Endodermal cell (in vitro differentiated cells): ENCODE results near the gene KLHL41. TPM values are rescaled to one million over a fixed set of nuclear protein-coding genes. Genes with fewer than 3 reads are reported as not detected.

Experiments used
- DNase-seq: peaks from one replicate; pipeline ENCODE4 v3.0.0-alpha.2; 2017
- H3K27ac ChIP-seq: 2 replicates; pipeline ENCODE4 v1.5.1; 2013; ENCODE audit warnings: mild to moderate bottlenecking, low read depth, low read length, moderate library complexity
- H3K27me3 ChIP-seq: 2 replicates; pipeline ENCODE4 v1.6.1; 2013; ENCODE audit warnings: mild to moderate bottlenecking, low read length, moderate library complexity; ENCODE audit not compliant: insufficient read depth, control insufficient read depth, poor library complexity, severe bottlenecking
- H3K36me3 ChIP-seq: 2 replicates; pipeline ENCODE4 v1.7.0; 2013; ENCODE audit warnings: mild to moderate bottlenecking, low read length, moderate library complexity; ENCODE audit not compliant: control insufficient read depth, insufficient read depth
- H3K4me1 ChIP-seq: one replicate; pipeline ENCODE4 v1.7.0; 2013; ENCODE audit warnings: low read length; ENCODE audit not compliant: control insufficient read depth, insufficient read depth
- H3K4me3 ChIP-seq: 2 replicates; pipeline ENCODE4 v1.5.1; 2013; ENCODE audit warnings: mild to moderate bottlenecking, low read length, moderate library complexity
- H3K9ac ChIP-seq: 2 replicates; pipeline ENCODE4 v1.6.1; 2013; ENCODE audit warnings: mild to moderate bottlenecking, low read length, moderate library complexity; ENCODE audit not compliant: poor library complexity, severe bottlenecking; ENCODE audit errors: extremely low read depth
- H3K9me3 ChIP-seq: 2 replicates; pipeline ENCODE4 v1.6.1; 2013; ENCODE audit warnings: mild to moderate bottlenecking, low read length, moderate library complexity; ENCODE audit not compliant: control insufficient read depth
- H3K27ac Mint-ChIP-seq: 2 replicates; pipeline ENCODE4 v1.8.0; 2020; ENCODE audit warnings: mixed read lengths
- H3K27me3 Mint-ChIP-seq: 2 replicates; pipeline ENCODE4 v1.8.0; 2021; ENCODE audit warnings: mild to moderate bottlenecking, mixed read lengths; ENCODE audit not compliant: insufficient read depth
- H3K36me3 Mint-ChIP-seq: 2 replicates; pipeline ENCODE4 v1.8.0; 2020; ENCODE audit warnings: low read depth, mixed read lengths
- H3K4me1 Mint-ChIP-seq: 2 replicates; pipeline ENCODE4 v1.8.0; 2020; ENCODE audit warnings: mixed read lengths
- H3K4me3 Mint-ChIP-seq: 2 replicates; pipeline ENCODE4 v1.8.0; 2020; ENCODE audit warnings: mild to moderate bottlenecking, moderate library complexity, mixed read lengths
- H3K9me3 Mint-ChIP-seq: 2 replicates; pipeline ENCODE4 v1.8.0; 2020; ENCODE audit warnings: mild to moderate bottlenecking, mixed read lengths
- WGBS, 2 experiments: methylation state at CpG; one replicate each; pipeline versions ENCODE4 v1.1.5 to v1.1.7; 2013; ENCODE audit warnings: missing lambda C conversion rate in 2 of 2, mixed read lengths in 1 of 2; ENCODE audit not compliant: insufficient coverage in 1 of 2, insufficient read length in 1 of 2; 5-methylcytosine and 5-hydroxymethylcytosine counted together
- long read RNA-seq, 4 experiments: library from polyadenylated mRNA in 2 of 4; library from RNA in 1 of 4; library from capped mRNA in 1 of 4; stranded (forward) in 3 of 4; unstranded in 1 of 4; transcript quantifications; one replicate each; pipeline ENCODE4 v2.0.0, GENCODE V29; 2020 to 2021; ENCODE audit warnings: inconsistent platforms in 1 of 4
- polyA plus RNA-seq, 2 experiments: library from polyadenylated mRNA; stranded (reverse); fragments of 50-300 nt; gene quantifications; one replicate each; pipeline ENCODE4 v1.2.3, GENCODE V29; 2013
- total RNA-seq, 2 donors: library from RNA; stranded (reverse); fragmentation: NEBNext Ultra II Directional in 1 of 2; extraction: Animal tissue kit (Norgen Biotek cat#: 25700) in 1 of 2; gene quantifications; 2 replicates in 1 of 2; 3 replicates in 1 of 2; pipeline ENCODE4 v1.2.1, GENCODE V29; 2021
- TF ChIP-seq, protein P1 (sequence below): fragments of 200-600 bp; sonication (generic); conservative IDR thresholded peaks from 2 replicates; pipeline ENCODE4 v1.5.0; 2021; ENCODE audit warnings: antibody characterized with exemption, mild to moderate bottlenecking

KLHL41 gene
- not detected for total RNA-seq
- 0.39 TPM for polyA plus RNA-seq (2013, experiment 1 of 2)
- 0.29 TPM for polyA plus RNA-seq (2013, experiment 2 of 2)
- long read RNA-seq, experiment 1: 0 reads
- long read RNA-seq, experiment 2: 0 reads
- long read RNA-seq, experiment 3: 0 reads
- long read RNA-seq, experiment 4: 0 reads

DNA sequence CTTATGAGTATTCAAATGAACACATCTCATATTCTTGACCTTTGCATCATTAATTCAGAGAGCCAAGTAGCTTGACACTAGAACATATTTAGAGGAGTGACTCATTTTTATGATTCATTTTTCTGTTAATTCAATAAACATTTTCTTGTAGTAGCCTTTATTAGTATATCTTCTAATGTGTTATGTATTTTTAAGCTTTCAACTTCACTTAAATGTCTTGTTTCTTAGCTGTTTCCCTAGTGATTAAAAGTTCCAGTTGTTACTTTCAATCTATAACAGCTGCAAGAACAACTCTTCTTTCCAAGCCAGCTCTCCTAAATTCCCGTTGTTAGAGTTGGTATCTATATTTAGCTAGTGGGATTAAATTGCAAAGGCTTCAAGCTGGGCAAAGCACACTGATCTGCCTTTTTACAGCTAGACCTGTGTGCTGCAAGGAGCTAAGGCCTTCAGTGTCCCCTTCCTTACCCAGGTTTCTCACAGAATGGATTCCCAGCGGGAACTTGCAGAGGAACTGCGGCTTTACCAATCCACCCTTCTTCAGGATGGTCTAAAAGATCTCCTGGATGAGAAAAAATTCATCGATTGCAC, at the start of gene KLHL41:
TSS of gene KLHL41 (plus strand) at position 405 of the 588 bp plus-strand sequence. CDS start at position 482, 77 bp downstream.
- Histone ChIP-seq H3K27me3 (no peaks in the 10 kb centered on the region), H3K9me3 (peaks cover under 1% of the 10 kb centered on the region), H3K36me3 (peaks cover 3% of the 10 kb centered on the region), H3K4me3 (no peak within 1 kb of the TSS), H3K4me1 (peaks cover 9% of the 10 kb centered on the region), H3K27ac (no peak within 1 kb of the TSS), H3K9ac (no peak within 1 kb of the TSS)
- Mint-ChIP-seq H3K36me3 (peaks cover 7% of the 10 kb centered on the region), H3K4me3 (no peak within 1 kb of the TSS), H3K4me1 (peaks cover 7% of the 10 kb centered on the region), H3K27me3 (no peaks in the 10 kb centered on the region), H3K9me3 (peaks cover 16% of the 10 kb centered on the region), H3K27ac (no peak within 1 kb of the TSS)
- WGBS, 2 experiments: 63 to 78% methylated on average over 3 to 4 of the region's 4 CpGs
- DNase-seq: no peak
- TF ChIP-seq, protein P1, sequence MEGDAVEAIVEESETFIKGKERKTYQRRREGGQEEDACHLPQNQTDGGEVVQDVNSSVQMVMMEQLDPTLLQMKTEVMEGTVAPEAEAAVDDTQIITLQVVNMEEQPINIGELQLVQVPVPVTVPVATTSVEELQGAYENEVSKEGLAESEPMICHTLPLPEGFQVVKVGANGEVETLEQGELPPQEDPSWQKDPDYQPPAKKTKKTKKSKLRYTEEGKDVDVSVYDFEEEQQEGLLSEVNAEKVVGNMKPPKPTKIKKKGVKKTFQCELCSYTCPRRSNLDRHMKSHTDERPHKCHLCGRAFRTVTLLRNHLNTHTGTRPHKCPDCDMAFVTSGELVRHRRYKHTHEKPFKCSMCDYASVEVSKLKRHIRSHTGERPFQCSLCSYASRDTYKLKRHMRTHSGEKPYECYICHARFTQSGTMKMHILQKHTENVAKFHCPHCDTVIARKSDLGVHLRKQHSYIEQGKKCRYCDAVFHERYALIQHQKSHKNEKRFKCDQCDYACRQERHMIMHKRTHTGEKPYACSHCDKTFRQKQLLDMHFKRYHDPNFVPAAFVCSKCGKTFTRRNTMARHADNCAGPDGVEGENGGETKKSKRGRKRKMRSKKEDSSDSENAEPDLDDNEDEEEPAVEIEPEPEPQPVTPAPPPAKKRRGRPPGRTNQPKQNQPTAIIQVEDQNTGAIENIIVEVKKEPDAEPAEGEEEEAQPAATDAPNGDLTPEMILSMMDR: no peak

DNA sequence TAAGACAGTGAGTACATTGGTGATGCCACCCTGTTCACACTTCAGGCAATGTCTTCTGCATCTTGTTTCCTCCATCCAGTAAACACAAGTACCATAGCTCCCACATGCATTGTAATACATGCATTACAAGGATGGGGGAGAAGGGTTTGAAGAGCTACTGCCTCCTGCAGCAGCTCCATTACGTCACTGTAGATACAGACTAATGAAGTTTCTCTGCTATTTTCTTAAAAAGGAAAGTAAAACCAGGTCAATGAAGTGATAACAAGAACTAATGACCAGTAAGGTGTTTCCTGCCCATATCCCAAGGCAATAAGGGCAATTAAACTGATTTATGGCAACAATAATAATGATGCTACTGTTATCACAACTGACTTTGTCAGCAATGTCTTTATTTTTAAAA, 48.4 kb upstream of the KLHL41 start:
- 100% methylated on average over 1 of the region's 1 CpG for WGBS, 2 experiments
- no peak overlapping the region for H3K4me3 Mint-ChIP-seq
- Histone ChIP-seq H3K36me3 (no peaks in the 10 kb centered on the region), H3K4me1 (no peaks in the 10 kb centered on the region), H3K27ac (no peak overlapping the region), H3K4me3 (no peak overlapping the region), H3K27me3 (no peaks in the 10 kb centered on the region), H3K9ac (no peak overlapping the region), H3K9me3 (no peaks in the 10 kb centered on the region)
- peaks cover 3% of the 10 kb centered on the region for H3K9me3 Mint-ChIP-seq
- H3K27ac Mint-ChIP-seq: no peak overlapping the region
- no peaks in the 10 kb centered on the region for H3K36me3 Mint-ChIP-seq
- H3K27me3 Mint-ChIP-seq: peaks cover 4% of the 10 kb centered on the region
- no peaks in the 10 kb centered on the region for H3K4me1 Mint-ChIP-seq
- DNase-seq: no peak
- TF ChIP-seq, protein P1: no peak

DNA sequence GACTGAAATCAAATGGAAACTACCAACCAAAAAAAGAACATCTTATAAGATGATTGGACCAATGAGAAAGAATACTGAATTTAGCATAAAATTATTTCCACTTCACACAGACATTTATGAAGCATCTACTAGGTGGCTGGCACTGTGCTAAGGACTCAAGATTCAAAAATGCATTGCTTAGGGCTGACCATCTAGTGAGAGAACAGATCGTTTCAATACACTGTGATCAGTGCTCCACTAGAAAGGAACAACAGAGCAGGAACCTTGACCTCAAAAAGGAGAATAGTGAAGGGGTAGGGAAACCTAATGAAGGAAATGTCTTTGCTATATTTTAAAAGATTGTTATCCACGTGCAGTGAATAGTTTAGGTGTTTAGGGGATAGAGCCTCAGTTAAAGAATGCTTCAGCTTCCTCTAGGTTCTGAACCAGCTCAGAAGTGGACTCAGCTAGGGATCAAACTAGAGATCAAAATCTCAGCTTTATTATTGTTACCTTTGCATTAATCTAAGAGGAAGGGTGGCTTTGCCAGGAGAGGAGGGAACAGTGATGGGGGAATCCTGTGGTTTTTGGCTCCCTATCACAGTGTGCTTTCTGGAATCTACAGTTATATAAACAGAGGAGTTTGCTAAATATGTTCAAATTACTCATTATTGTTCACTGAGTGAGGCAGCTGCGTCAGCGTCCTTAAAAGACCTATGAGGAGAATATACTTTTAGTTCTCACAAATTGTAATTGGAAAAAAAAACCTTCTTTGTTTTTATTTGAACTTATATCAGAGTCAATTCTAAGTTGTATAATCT, 46.4 kb upstream of the KLHL41 start:
- Histone ChIP-seq H3K4me3 (no peak overlapping the region), H3K27me3 (no peaks in the 10 kb centered on the region), H3K27ac (no peak overlapping the region), H3K9me3 (no peaks in the 10 kb centered on the region), H3K9ac (no peak overlapping the region), H3K36me3 (no peaks in the 10 kb centered on the region), H3K4me1 (no peaks in the 10 kb centered on the region)
- WGBS, 2 experiments: 77 to 85% methylated on average over 2 to 4 of the region's 4 CpGs
- H3K27ac Mint-ChIP-seq: no peak overlapping the region
- no peaks in the 10 kb centered on the region for H3K36me3 Mint-ChIP-seq
- no peaks in the 10 kb centered on the region for H3K4me1 Mint-ChIP-seq
- no peak overlapping the region for H3K4me3 Mint-ChIP-seq
- peaks cover 4% of the 10 kb centered on the region for H3K27me3 Mint-ChIP-seq
- H3K9me3 Mint-ChIP-seq: no peaks in the 10 kb centered on the region
- no peak for DNase-seq
- TF ChIP-seq, protein P1: no peak
